K562 (cell line): Measurements from ENCODE around the gene PLEKHN1. TPM values are rescaled to one million over a fixed set of nuclear protein-coding genes. Genes with fewer than 3 reads are reported as not detected.

Source experiments
- BRF1 ChIP-seq: IDR thresholded peaks from 3 replicates; pipeline ENCODE4 v1.6.1; 2011; ENCODE audit warnings: borderline replicate concordance, mild to moderate bottlenecking; ENCODE audit not compliant: insufficient read length; ENCODE audit errors: extremely low read depth
- DDX20 ChIP-seq: fragments of 450-650 bp; IDR thresholded peaks from 2 replicates; pipeline ENCODE4 v1.6.1; 2016; ENCODE audit warnings: missing genetic modification characterization, low read depth, mild to moderate bottlenecking, missing compliant biosample characterization, moderate library complexity
- KAT2B ChIP-seq: IDR thresholded peaks from one replicate; pipeline ENCODE4 v1.6.1; 2012; ENCODE audit warnings: low read depth, mild to moderate bottlenecking, control low read depth, inconsistent platforms, low read length, moderate library complexity
- KLF10 ChIP-seq: fragments of 250-450 bp; sonication (Bioruptor Pico); IDR thresholded peaks from 2 replicates; pipeline ENCODE4 v1.6.1; 2021; ENCODE audit warnings: matching md5 sums
- MEF2A ChIP-seq: IDR thresholded peaks from 2 replicates; pipeline ENCODE4 v1.6.1; 2011; ENCODE audit warnings: low read depth, mild to moderate bottlenecking, low read length, moderate library complexity; ENCODE audit not compliant: control insufficient read depth
- NFE2 ChIP-seq: IDR thresholded peaks from 2 replicates; pipeline ENCODE4 v1.6.1; 2014; ENCODE audit warnings: antibody characterized with exemption, low read depth
- NFRKB ChIP-seq: fragments of 450-650 bp; IDR thresholded peaks from 2 replicates; pipeline ENCODE4 v1.6.1; 2016; ENCODE audit warnings: low read depth
- NONO ChIP-seq, 2 experiments: fragments of 200-400 bp in 1 of 2; fragments of 450-650 bp in 1 of 2; formaldehyde crosslinking in 1 of 2; IDR thresholded peaks; 2 replicates each; pipeline ENCODE4 v1.6.1; 2017; ENCODE audit warnings: low read depth in 2 of 2, mild to moderate bottlenecking in 2 of 2, moderate library complexity in 2 of 2, low read length in 1 of 2
- NR1H2 ChIP-seq: sonication (generic); formaldehyde crosslinking; IDR thresholded peaks from 2 replicates; pipeline ENCODE4 v1.4.0; 2020; ENCODE audit warnings: mild to moderate bottlenecking, missing genetic modification reagents
- PML ChIP-seq: IDR thresholded peaks from 2 replicates; pipeline ENCODE4 v1.6.1; 2012; ENCODE audit warnings: low read length, inconsistent platforms
- POU5F1 ChIP-seq: fragments of 150-350 bp; IDR thresholded peaks from 2 replicates; pipeline ENCODE4 v1.6.1; 2014; ENCODE audit warnings: borderline replicate concordance, low read length, low read depth, mild to moderate bottlenecking; ENCODE audit not compliant: partially characterized antibody
- PTTG1 ChIP-seq: fragments of 450-650 bp; IDR thresholded peaks from 2 replicates; pipeline ENCODE4 v1.6.1; 2016; ENCODE audit warnings: low read depth, mild to moderate bottlenecking, missing genetic modification characterization, missing compliant biosample characterization
- RFX1 ChIP-seq: fragments of 450-650 bp; IDR thresholded peaks from 2 replicates; pipeline ENCODE4 v1.6.1; 2016; ENCODE audit warnings: mild to moderate bottlenecking, moderate library complexity
- RFX7 ChIP-seq: fragments of 250-450 bp; sonication (Bioruptor Pico); IDR thresholded peaks from 2 replicates; pipeline ENCODE4 v1.5.1; 2021; ENCODE audit warnings: mild to moderate bottlenecking
- SMAD2 ChIP-seq: fragments of 150-350 bp; IDR thresholded peaks from 2 replicates; pipeline ENCODE4 v1.6.1; 2014; ENCODE audit warnings: low read depth, mild to moderate bottlenecking, low read length
- SNRNP70 ChIP-seq: fragments of 200-400 bp; formaldehyde crosslinking; optimal IDR thresholded peaks from 2 replicates; pipeline ENCODE3; 2017; ENCODE audit warnings: low read depth, low read length
- STAT6 ChIP-seq: sonication (generic); formaldehyde crosslinking; IDR thresholded peaks from 2 replicates; pipeline ENCODE4 v1.8.1; 2023; ENCODE audit warnings: mild to moderate bottlenecking, missing genetic modification reagents
- ZBTB17 ChIP-seq: fragments of 450-650 bp; formaldehyde crosslinking; IDR thresholded peaks from 2 replicates; pipeline ENCODE4 v1.4.0; 2020; ENCODE audit warnings: mild to moderate bottlenecking
- ZFX ChIP-seq: sonication (generic); formaldehyde crosslinking; IDR thresholded peaks from 2 replicates; pipeline ENCODE4 v1.8.0; 2022; ENCODE audit warnings: mild to moderate bottlenecking, missing genetic modification reagents, moderate library complexity
- ZNF175 ChIP-seq: fragments of 200-800 bp; sonication (Bioruptor generic); IDR thresholded peaks from 2 replicates; pipeline ENCODE4 v1.6.1; 2016; ENCODE audit warnings: low read depth, mild to moderate bottlenecking, missing genetic modification characterization, missing compliant biosample characterization
- ZNF24 ChIP-seq: fragments of 450-650 bp; IDR thresholded peaks from 2 replicates; pipeline ENCODE4 v1.6.1; 2016
- ZNF253 ChIP-seq: fragments of 250-450 bp; sonication (Bioruptor Pico); conservative IDR thresholded peaks from 2 replicates; pipeline ENCODE4 v1.6.1; 2021; ENCODE audit warnings: mild to moderate bottlenecking
- polyA plus RNA-seq, 8 experiments: library from polyadenylated mRNA; depleted of rRNA in 4 of 8; stranded (reverse) in 5 of 8; unstranded in 3 of 8; fragments of >200 nt; fragmentation: Nextera tagmentation in 2 of 8; fragmentation: Illumina TruSeq in 1 of 8; extraction: Ambion mirVana in 2 of 8; extraction: Trizol in 1 of 8; gene quantifications; 2 replicates each; pipeline versions ENCODE4 v1.2.1 to v1.2.3, GENCODE V29; 2011 to 2014; ENCODE audit warnings: inconsistent platforms in 1 of 8, missing spikeins in 1 of 8
- total RNA-seq, 7 experiments: library from RNA; depleted of rRNA in 6 of 7; stranded (reverse); fragments of >200 nt in 6 of 7; fragmentation: Illumina TruSeq in 2 of 7; extraction: Trizol in 2 of 7; gene quantifications; 2 replicates each; pipeline versions ENCODE4 v1.2.1 to v1.2.3, GENCODE V29; 2011 to 2021; ENCODE audit warnings: low replicate concordance in 1 of 7
- TF ChIP-seq, protein P1 (sequence below): fragments of 250-450 bp; sonication (Bioruptor Pico); IDR thresholded peaks from 2 replicates; pipeline ENCODE4 v1.8.0; 2021; ENCODE audit warnings: moderate library complexity, mild to moderate bottlenecking, inconsistent platforms
- TF ChIP-seq, protein P2 (sequence below): IDR thresholded peaks from 2 replicates; pipeline ENCODE4 v1.6.1; 2012; ENCODE audit warnings: low read depth, low read length, improper control_type of control experiment, borderline replicate concordance

Gene PLEKHN1
- total and polyA plus RNA-seq, 9 of the 15 experiments (the other 6 are each of a cell fraction or from before 2014, with no cell fraction given): 0.07 to 1.5 (median 0.13) TPM; not detected in 2

- TF ChIP-seq STAT6 (no peak), MEF2A (peak; percentile 63; the same call in 1 of the 2 replicates), ZBTB17 (CRISPR knock-in tag) (no peak), NR1H2 (CRISPR knock-in tag) (no peak), ZFX (CRISPR knock-in tag) (peak; percentile 73), ZNF24 (0 out of 2 replicates have a peak, but pooled peaks have one; percentile 32), BRF1 (no peak), NFRKB (no peak), PTTG1 (no peak), NFE2 (no peak), RFX1 (no peak), ZNF175 (CRISPR knock-in tag) (no peak), KLF10 (CRISPR knock-in tag) (no peak), POU5F1 (no peak), ZNF253 (no peak), SMAD2 (no peak), SNRNP70 (no peak), NONO (IDR thresholded peaks at IDR 0.05; ENCODE audit: low read depth in 2 of 2, low read length in 1 of 2) (no peak), DDX20 (tag) (no peak), PML (peak; percentile 37; the same call in 1 of the 2 replicates), RFX7 (CRISPR knock-in tag) (no peak), KAT2B (no peak)
- TF ChIP-seq, protein P1, sequence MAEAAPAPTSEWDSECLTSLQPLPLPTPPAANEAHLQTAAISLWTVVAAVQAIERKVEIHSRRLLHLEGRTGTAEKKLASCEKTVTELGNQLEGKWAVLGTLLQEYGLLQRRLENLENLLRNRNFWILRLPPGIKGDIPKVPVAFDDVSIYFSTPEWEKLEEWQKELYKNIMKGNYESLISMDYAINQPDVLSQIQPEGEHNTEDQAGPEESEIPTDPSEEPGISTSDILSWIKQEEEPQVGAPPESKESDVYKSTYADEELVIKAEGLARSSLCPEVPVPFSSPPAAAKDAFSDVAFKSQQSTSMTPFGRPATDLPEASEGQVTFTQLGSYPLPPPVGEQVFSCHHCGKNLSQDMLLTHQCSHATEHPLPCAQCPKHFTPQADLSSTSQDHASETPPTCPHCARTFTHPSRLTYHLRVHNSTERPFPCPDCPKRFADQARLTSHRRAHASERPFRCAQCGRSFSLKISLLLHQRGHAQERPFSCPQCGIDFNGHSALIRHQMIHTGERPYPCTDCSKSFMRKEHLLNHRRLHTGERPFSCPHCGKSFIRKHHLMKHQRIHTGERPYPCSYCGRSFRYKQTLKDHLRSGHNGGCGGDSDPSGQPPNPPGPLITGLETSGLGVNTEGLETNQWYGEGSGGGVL (CRISPR knock-in tag): no peak
- TF ChIP-seq, protein P2, sequence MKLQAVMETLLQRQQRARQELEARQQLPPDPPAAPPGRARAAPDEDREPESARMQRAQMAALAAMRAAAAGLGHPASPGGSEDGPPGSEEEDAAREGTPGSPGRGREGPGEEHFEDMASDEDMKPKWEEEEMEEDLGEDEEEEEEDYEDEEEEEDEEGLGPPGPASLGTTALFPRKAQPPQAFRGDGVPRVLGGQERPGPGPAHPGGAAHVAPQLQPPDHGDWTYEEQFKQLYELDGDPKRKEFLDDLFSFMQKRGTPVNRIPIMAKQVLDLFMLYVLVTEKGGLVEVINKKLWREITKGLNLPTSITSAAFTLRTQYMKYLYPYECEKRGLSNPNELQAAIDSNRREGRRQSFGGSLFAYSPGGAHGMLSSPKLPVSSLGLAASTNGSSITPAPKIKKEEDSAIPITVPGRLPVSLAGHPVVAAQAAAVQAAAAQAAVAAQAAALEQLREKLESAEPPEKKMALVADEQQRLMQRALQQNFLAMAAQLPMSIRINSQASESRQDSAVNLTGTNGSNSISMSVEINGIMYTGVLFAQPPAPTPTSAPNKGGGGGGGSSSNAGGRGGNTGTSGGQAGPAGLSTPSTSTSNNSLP: no peak
Measured at GRCh38 chr1:1013105-1013921, 47.0 kb downstream of the PLEKHN1 start, which contains the start of gene ISG15 (continued).
